Bronchial epithelial cell (primary cell): Measurements from ENCODE around the gene OFD1. TPM values are rescaled to one million over a fixed set of nuclear protein-coding genes. Genes with fewer than 3 reads are reported as not detected.
A peak's percentile ranks its signal among the peaks of the same experiment; 100 is the strongest.

ENCODE experiments used
- DNase-seq: peaks from one replicate; pipeline ENCODE4 v3.0.0-alpha.2; 2010; ENCODE audit warnings: low read depth
- FAIRE-seq: peaks from 2 replicates; lab custom pipeline; 2011; peaks lifted over from hg19 to GRCh38; lab: Jason Lieb, UNC
- H3K27me3 ChIP-seq: 2 replicates; pipeline ENCODE4 v1.5.1; 2011; ENCODE audit warnings: low read length; ENCODE audit not compliant: control insufficient read depth, insufficient read depth
- H3K36me3 ChIP-seq: 2 replicates; pipeline ENCODE4 v1.5.1; 2011; ENCODE audit warnings: low read length; ENCODE audit not compliant: control insufficient read depth, insufficient read depth
- H3K4me3 ChIP-seq: 2 replicates; pipeline ENCODE4 v1.5.1; 2011; ENCODE audit warnings: mild to moderate bottlenecking, low read depth, low read length, control low read depth
- total RNA-seq: library from RNA; depleted of rRNA; stranded (reverse); fragments of >200 nt; gene quantifications from 2 replicates; pipeline ENCODE4 v1.2.1, GENCODE V29; 2014
- TF ChIP-seq, protein P1 (sequence below): IDR thresholded peaks from 2 replicates; pipeline ENCODE4 v1.5.1; 2011; ENCODE audit warnings: mild to moderate bottlenecking, moderate library complexity, low read length, control low read depth, inconsistent platforms; ENCODE audit not compliant: insufficient read depth, severe bottlenecking

OFD1 gene
- total RNA-seq, 1 donor from 2014 or later: 13.4 TPM

DNA sequence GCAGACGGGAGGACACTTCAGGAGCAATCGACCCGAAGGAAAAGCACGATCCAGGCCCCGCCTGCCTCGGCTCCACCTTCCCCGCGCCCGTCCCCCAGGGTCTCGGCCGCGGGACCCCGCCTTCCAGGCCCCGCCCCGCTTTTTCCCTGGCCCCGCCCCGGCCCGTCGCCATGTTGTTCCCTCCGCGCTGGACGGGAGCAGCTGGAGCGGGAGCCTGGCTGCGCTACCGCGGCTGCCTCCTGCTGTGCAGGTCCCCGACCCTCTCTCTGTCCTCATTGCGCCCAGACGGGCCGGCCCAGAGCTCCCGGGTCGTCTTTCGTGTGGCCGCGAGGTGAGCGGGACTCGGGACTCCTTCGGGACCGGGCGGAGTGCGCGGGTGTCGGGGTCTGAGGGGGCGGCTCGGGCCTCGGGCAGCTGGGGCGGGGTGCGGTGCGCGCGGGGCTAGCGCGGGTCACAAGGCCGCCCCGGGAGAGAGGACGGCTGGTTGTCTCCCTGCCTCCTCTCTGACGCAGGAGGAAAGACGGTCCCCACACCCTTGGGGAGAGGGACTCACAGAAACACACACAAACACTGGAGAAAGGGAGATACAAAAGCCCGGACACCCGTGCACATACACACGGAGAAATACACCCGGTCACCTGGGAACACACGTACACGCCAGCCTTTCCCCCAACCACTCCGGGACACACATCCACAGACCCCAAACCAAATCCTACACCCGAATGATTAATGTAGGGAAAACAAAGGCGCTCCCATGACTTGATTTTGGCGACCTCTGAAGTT, 45.4 kb upstream of the OFD1 start, which contains the start of gene RAB9A:
RAB9A (plus strand) TSS at position 171 of the 783 bp plus-strand sequence. CDS start 19,619 bp downstream, outside the sequence.
- Histone ChIP-seq H3K27me3 (no peaks in the 10 kb centered on the region), H3K4me3 (peak within 1 kb of the TSS; percentile 73), H3K36me3 (no peaks in the 10 kb centered on the region)
- TF ChIP-seq, protein P1, sequence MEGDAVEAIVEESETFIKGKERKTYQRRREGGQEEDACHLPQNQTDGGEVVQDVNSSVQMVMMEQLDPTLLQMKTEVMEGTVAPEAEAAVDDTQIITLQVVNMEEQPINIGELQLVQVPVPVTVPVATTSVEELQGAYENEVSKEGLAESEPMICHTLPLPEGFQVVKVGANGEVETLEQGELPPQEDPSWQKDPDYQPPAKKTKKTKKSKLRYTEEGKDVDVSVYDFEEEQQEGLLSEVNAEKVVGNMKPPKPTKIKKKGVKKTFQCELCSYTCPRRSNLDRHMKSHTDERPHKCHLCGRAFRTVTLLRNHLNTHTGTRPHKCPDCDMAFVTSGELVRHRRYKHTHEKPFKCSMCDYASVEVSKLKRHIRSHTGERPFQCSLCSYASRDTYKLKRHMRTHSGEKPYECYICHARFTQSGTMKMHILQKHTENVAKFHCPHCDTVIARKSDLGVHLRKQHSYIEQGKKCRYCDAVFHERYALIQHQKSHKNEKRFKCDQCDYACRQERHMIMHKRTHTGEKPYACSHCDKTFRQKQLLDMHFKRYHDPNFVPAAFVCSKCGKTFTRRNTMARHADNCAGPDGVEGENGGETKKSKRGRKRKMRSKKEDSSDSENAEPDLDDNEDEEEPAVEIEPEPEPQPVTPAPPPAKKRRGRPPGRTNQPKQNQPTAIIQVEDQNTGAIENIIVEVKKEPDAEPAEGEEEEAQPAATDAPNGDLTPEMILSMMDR: no peak
- DNase-seq: no peak
- no peak for FAIRE-seq

DNA sequence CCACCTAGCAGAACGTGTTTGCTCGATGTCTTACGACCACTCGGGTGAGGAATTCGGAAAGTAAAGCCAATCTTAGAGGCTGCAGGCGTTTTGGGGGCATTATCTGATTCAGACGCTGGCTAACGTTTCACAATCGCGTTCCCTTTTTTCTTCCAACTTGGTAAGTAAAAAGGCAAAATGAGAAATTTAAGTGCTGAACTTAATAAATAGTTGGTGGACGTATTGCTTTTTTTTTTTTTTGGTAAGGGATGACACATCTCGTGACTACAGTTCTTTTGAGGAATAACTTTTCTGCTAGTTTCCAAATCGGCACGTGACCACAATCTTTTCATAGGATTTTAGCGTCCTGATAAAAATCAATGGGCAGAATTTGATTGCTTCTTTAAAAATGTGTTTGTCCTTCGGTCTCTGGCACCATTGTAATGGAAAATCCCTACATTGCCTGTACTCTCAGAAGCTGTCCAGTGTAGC, 44.8 kb upstream of the OFD1 start:
- FAIRE-seq (no peak), DNase-seq (peak; percentile 25)
- TF ChIP-seq, protein P1: no peak
- no peaks in the 10 kb centered on the region for H3K36me3 ChIP-seq
- H3K4me3 ChIP-seq: peak overlapping the region; percentile 73
- H3K27me3 ChIP-seq: no peaks in the 10 kb centered on the region

DNA sequence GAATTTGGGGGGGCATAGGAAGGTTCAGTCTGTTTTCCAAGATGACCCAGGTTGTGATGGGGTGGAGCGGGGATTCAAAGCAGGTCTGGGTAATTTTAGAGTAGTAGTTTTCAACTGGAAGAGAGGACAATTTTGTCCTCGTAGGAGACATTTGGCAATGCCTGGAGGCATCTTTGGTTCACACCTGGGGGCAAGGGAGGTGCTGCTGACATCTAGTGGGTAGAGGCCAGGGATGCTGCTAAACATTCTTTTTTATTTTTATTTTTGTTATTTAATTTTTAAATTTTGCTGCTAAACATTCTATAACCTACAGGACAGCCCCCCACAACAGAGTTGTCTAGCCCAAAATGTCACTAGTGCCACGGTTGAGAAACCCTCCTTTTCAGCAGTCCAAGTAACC, 43.7 kb upstream of the OFD1 start:
- DNase-seq (no peak), FAIRE-seq (no peak)
- peak overlapping the region; percentile 73 for H3K4me3 ChIP-seq
- TF ChIP-seq, protein P1: no peak
- H3K27me3 ChIP-seq: no peaks in the 10 kb centered on the region
- no peaks in the 10 kb centered on the region for H3K36me3 ChIP-seq

DNA sequence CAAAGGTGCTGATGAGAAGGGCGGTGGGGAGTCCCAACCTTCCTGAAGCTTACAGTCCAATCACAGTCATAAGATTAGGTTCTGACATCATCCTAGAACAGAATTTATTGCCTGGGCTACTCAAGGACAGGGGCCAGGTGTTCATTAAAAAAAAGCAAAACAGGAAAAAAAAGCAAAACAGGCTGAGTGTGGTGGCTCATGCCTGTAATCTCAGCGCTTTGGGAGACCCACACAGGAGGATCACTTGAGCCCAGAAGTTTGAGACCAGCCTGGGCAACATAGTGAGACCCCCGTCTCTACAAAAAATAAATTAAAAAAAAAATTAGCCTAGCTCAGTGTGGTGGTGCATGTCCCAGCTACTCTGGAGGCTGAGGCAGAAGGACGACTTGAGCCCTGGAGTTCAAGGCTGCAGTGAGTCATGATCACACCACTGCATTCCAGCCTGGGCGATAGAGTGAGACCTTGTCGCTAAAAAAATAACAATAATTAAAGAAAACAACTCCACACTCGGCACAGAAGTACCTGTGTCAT, 42.6 kb upstream of the OFD1 start:
- no peaks in the 10 kb centered on the region for H3K27me3 ChIP-seq
- DNase-seq: no peak

DNA sequence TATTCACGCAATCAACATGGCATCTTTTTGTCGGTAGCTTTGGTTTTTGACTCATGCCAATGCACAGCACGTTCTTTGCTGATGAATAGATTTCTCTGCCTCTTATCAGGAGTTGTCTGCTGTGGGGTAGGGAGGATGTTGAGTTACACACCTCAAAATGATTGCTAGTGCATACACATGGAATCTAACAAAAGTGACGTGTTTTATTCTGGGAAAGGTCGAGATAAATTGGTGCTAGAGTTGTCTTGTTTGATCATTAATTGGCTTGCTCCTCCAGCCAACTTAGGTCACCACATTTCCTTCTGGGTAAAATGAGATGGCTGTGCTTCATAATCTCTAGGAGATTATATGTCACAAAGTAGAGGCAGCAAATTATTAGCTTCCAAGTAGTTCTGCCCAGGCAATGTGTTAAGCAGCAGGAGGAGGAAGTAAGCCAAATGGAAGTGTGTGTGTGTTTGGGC, 41.7 kb upstream of the OFD1 start:
- no peak overlapping the region for H3K4me3 ChIP-seq
- DNase-seq (no peak), FAIRE-seq (no peak)
- TF ChIP-seq, protein P1: no peak
- H3K36me3 ChIP-seq: no peaks in the 10 kb centered on the region
- no peaks in the 10 kb centered on the region for H3K27me3 ChIP-seq

More for the DNA sequence above, 42.6 kb upstream of the OFD1 start:
- FAIRE-seq: no peak
- H3K4me3 ChIP-seq: no peak overlapping the region
- TF ChIP-seq, protein P1: no peak
- no peaks in the 10 kb centered on the region for H3K36me3 ChIP-seq
